ENCODE measurements around the gene ZFYVE28. TPM values are rescaled to one million over a fixed set of nuclear protein-coding genes. Genes with fewer than 3 reads are reported as not detected.
"Not testable (repeated sequence)": the region's sequence is repeated elsewhere in the genome, so short reads cannot be mapped to it uniquely, and the experiment has no call there.

ZFYVE28 gene
- total and polyA plus RNA-seq, 2 experiments from 2014 or later = 4.6 to 9.6 TPM

GRCh38 chr4:2383760-2384159, 34.7 kb downstream of the ZFYVE28 start:
- Histone ChIP-seq H2AFZ (no peak overlapping the region), H3K27me3 (replicated peaks; ENCODE audit: insufficient read depth) (no peaks in the 10 kb centered on the region), H3K27ac (no peak overlapping the region), H3K4me2 (ENCODE audit: unreplicated experiment) (no peak overlapping the region), H3K36me3 (ENCODE audit: low read depth) (no peaks in the 10 kb centered on the region), H3F3A (ENCODE audit: insufficient read depth) (peaks cover 1% of the 10 kb centered on the region; the same call in 1 of the 2 replicates), H3K4me3 (no peak overlapping the region), H3K4me1 (ENCODE audit: insufficient read depth) (peaks cover 3% of the 10 kb centered on the region), H4K20me1 (ENCODE audit: insufficient read depth) (no peaks in the 10 kb centered on the region), H3K9ac (no peak overlapping the region), H3K79me2 (ENCODE audit: insufficient read depth) (no peaks in the 10 kb centered on the region), H3K9me2 (ENCODE audit: insufficient read depth) (no peaks in the 10 kb centered on the region), H3K9me3 (ENCODE audit: low read depth) (no peaks in the 10 kb centered on the region)
- DNase-seq = no peak
- WGBS, 2 experiments (ENCODE audit: low coverage in 1 of 2, low lambda C conversion rate in 2 of 2, missing lambda C conversion rate in 2 of 2) = 95 to 96% methylated on average over 5 of the region's 5 CpGs
- in situ Hi-C loops (cut with MboI) = no loop called here
- TF ChIP-seq EZH2phosphoT487 (IDR thresholded peaks at IDR 0.05; ENCODE audit: insufficient read depth, low read depth) (no peak), EZH2 (IDR thresholded peaks at IDR 0.05; ENCODE audit: insufficient read depth, poor library complexity, severe bottlenecking) (no peak)

- H3K27me3 ChIP-seq (replicated peaks; ENCODE audit: insufficient read depth); H3K9me2 ChIP-seq (ENCODE audit: insufficient read depth); H3K27ac ChIP-seq; H3K4me2 ChIP-seq (ENCODE audit: unreplicated experiment); H3K9ac ChIP-seq; H4K20me1 ChIP-seq (ENCODE audit: insufficient read depth); H3K4me3 ChIP-seq; H3F3A ChIP-seq (ENCODE audit: insufficient read depth); H3K79me2 ChIP-seq (ENCODE audit: insufficient read depth); DNase-seq; in situ Hi-C loops (cut with MboI); H2AFZ ChIP-seq; H3K36me3 ChIP-seq (ENCODE audit: low read depth); H3K9me3 ChIP-seq (ENCODE audit: low read depth); H3K4me1 ChIP-seq (ENCODE audit: insufficient read depth): not testable (repeated sequence)
- WGBS, 2 experiments (ENCODE audit: low coverage in 1 of 2, low lambda C conversion rate in 2 of 2, missing lambda C conversion rate in 2 of 2) = 92 to 93% methylated on average over 8 of the region's 8 CpGs
These were observed 35.2 kb downstream of the ZFYVE28 start for GRCh38 chr4:2383220-2383631.

- H4K20me1 ChIP-seq (ENCODE audit: insufficient read depth); H3K27me3 ChIP-seq (replicated peaks; ENCODE audit: insufficient read depth); in situ Hi-C loops (cut with MboI); H3K9me3 ChIP-seq (ENCODE audit: low read depth); H3K9me2 ChIP-seq (ENCODE audit: insufficient read depth); H3K4me3 ChIP-seq; H3K9ac ChIP-seq; H3K79me2 ChIP-seq (ENCODE audit: insufficient read depth); H3K4me2 ChIP-seq (ENCODE audit: unreplicated experiment); DNase-seq; H2AFZ ChIP-seq; H3K36me3 ChIP-seq (ENCODE audit: low read depth); H3K27ac ChIP-seq: not testable (repeated sequence)
- 77 to 78% methylated on average over 7 of the region's 7 CpGs for WGBS, 2 experiments (ENCODE audit: low coverage in 1 of 2, low lambda C conversion rate in 2 of 2, missing lambda C conversion rate in 2 of 2)
- Histone ChIP-seq H3K4me1 (ENCODE audit: insufficient read depth) (peaks cover 10% of the 10 kb centered on the region), H3F3A (ENCODE audit: insufficient read depth) (peaks cover 11% of the 10 kb centered on the region; the same call in 1 of the 2 replicates)
These were observed 35.7 kb downstream of the ZFYVE28 start for GRCh38 chr4:2382769-2383202.

- H3K9me2 ChIP-seq (ENCODE audit: insufficient read depth); in situ Hi-C loops (cut with MboI); H3K27ac ChIP-seq; H3K9ac ChIP-seq; DNase-seq; H3K27me3 ChIP-seq (replicated peaks; ENCODE audit: insufficient read depth); H3K79me2 ChIP-seq (ENCODE audit: insufficient read depth); H2AFZ ChIP-seq; H3K36me3 ChIP-seq (ENCODE audit: low read depth); H4K20me1 ChIP-seq (ENCODE audit: insufficient read depth); H3K4me3 ChIP-seq; H3K4me2 ChIP-seq (ENCODE audit: unreplicated experiment); H3K9me3 ChIP-seq (ENCODE audit: low read depth): not testable (repeated sequence)
- Histone ChIP-seq H3K4me1 (ENCODE audit: insufficient read depth) (peaks cover 10% of the 10 kb centered on the region), H3F3A (ENCODE audit: insufficient read depth) (peaks cover 15% of the 10 kb centered on the region; the same call in 1 of the 2 replicates)
- WGBS, 2 experiments (ENCODE audit: low coverage in 1 of 2, low lambda C conversion rate in 2 of 2, missing lambda C conversion rate in 2 of 2) = 65 to 74% methylated on average over 6 of the region's 6 CpGs
These were observed 37.9 kb downstream of the ZFYVE28 start for GRCh38 chr4:2380589-2380988.

- DNase-seq = no peak
- H3K4me1 ChIP-seq (ENCODE audit: insufficient read depth) = peaks cover 10% of the 10 kb centered on the region
- H4K20me1 ChIP-seq (ENCODE audit: insufficient read depth) = no peaks in the 10 kb centered on the region
- no peaks in the 10 kb centered on the region for H3K27me3 ChIP-seq (replicated peaks; ENCODE audit: insufficient read depth)
- H3K4me3 ChIP-seq = no peak overlapping the region
- no peak overlapping the region for H2AFZ ChIP-seq
- H3K27ac ChIP-seq = no peak overlapping the region
- in situ Hi-C loops (cut with MboI) = no loop called here
- H3K79me2 ChIP-seq (ENCODE audit: insufficient read depth) = no peaks in the 10 kb centered on the region
- peak overlapping the region; percentile 31 for H3K4me2 ChIP-seq (ENCODE audit: unreplicated experiment)
- no peaks in the 10 kb centered on the region for H3K9me2 ChIP-seq (ENCODE audit: insufficient read depth)
- no peak overlapping the region for H3K9ac ChIP-seq
- no peaks in the 10 kb centered on the region for H3K36me3 ChIP-seq (ENCODE audit: low read depth)
- no peak for TF ChIP-seq EZH2phosphoT487 (IDR thresholded peaks at IDR 0.05; ENCODE audit: insufficient read depth, low read depth)
- H3F3A ChIP-seq (ENCODE audit: insufficient read depth) = peaks cover 15% of the 10 kb centered on the region; the same call in 1 of the 2 replicates
- H3K9me3 ChIP-seq (ENCODE audit: low read depth) = no peaks in the 10 kb centered on the region
- 75 to 82% methylated on average over 3 of the region's 3 CpGs for WGBS, 2 experiments (ENCODE audit: low coverage in 1 of 2, low lambda C conversion rate in 2 of 2, missing lambda C conversion rate in 2 of 2)
These were observed 39.5 kb downstream of the ZFYVE28 start for GRCh38 chr4:2378898-2379297.
